Measurements from ENCODE around the gene SFRP5. TPM values are rescaled to one million over a fixed set of nuclear protein-coding genes. Genes with fewer than 3 reads are reported as not detected.

Gene SFRP5
- total RNA-seq, 1 donor from 2014 or later: not detected

- DNase-seq (ENCODE audit: extremely low spot score, unreplicated experiment): no peak
- Mint-ChIP-seq H3K9me3 (ENCODE audit: unreplicated experiment) (no peaks in the 10 kb centered on the region), H3K4me1 (ENCODE audit: unreplicated experiment) (peaks cover 29% of the 10 kb centered on the region), H3K36me3 (ENCODE audit: unreplicated experiment) (peaks cover 16% of the 10 kb centered on the region), H3K27me3 (ENCODE audit: unreplicated experiment) (no peaks in the 10 kb centered on the region), H3K4me3 (ENCODE audit: unreplicated experiment) (peak overlapping the region; percentile 96), H3K27ac (ENCODE audit: unreplicated experiment) (peak overlapping the region; percentile 97)
- no peak for TF ChIP-seq CTCF (IDR thresholded peaks at IDR 0.05)
These were observed 34.0 kb downstream of the SFRP5 start for GRCh38 chr10:97737770-97738265.

GRCh38 chr10:97736902-97737769, 34.7 kb downstream of the SFRP5 start, which contains the start of gene ZFYVE27:
ZFYVE27 (plus strand) TSS chr10:97737128; CDS start chr10:97738478, 1,350 bp downstream.
- H3K9me3 Mint-ChIP-seq (ENCODE audit: unreplicated experiment): no peaks in the 10 kb centered on the region
- H3K36me3 Mint-ChIP-seq (ENCODE audit: unreplicated experiment): peaks cover 16% of the 10 kb centered on the region
- no peaks in the 10 kb centered on the region for H3K27me3 Mint-ChIP-seq (ENCODE audit: unreplicated experiment)
- no peak for TF ChIP-seq CTCF (IDR thresholded peaks at IDR 0.05)
- peak; percentile 99 for DNase-seq (ENCODE audit: extremely low spot score, unreplicated experiment)
- H3K4me1 Mint-ChIP-seq (ENCODE audit: unreplicated experiment): peaks cover 29% of the 10 kb centered on the region
- H3K27ac Mint-ChIP-seq (ENCODE audit: unreplicated experiment): peak within 1 kb of the TSS; percentile 97
- peak within 1 kb of the TSS; percentile 96 for H3K4me3 Mint-ChIP-seq (ENCODE audit: unreplicated experiment)

GRCh38 chr10:97736403-97736901, 35.3 kb downstream of the SFRP5 start:
- Mint-ChIP-seq H3K4me3 (ENCODE audit: unreplicated experiment) (peak overlapping the region; percentile 96), H3K27ac (ENCODE audit: unreplicated experiment) (peak overlapping the region; percentile 97)
- no peak for DNase-seq (ENCODE audit: extremely low spot score, unreplicated experiment)

GRCh38 chr10:97734021-97734420, 37.8 kb downstream of the SFRP5 start:
- Mint-ChIP-seq H3K4me3 (ENCODE audit: unreplicated experiment) (no peak overlapping the region), H3K4me1 (ENCODE audit: unreplicated experiment) (peaks cover 22% of the 10 kb centered on the region), H3K27me3 (ENCODE audit: unreplicated experiment) (no peaks in the 10 kb centered on the region), H3K36me3 (ENCODE audit: unreplicated experiment) (peaks cover 2% of the 10 kb centered on the region), H3K27ac (ENCODE audit: unreplicated experiment) (no peak overlapping the region), H3K9me3 (ENCODE audit: unreplicated experiment) (no peaks in the 10 kb centered on the region)
- no peak for TF ChIP-seq CTCF (IDR thresholded peaks at IDR 0.05)
- no peak for DNase-seq (ENCODE audit: extremely low spot score, unreplicated experiment)

More at GRCh38 chr10:97736403-97736901, 35.3 kb downstream of the SFRP5 start:
- H3K9me3 Mint-ChIP-seq (ENCODE audit: unreplicated experiment): no peaks in the 10 kb centered on the region
- H3K36me3 Mint-ChIP-seq (ENCODE audit: unreplicated experiment): peaks cover 16% of the 10 kb centered on the region
- peaks cover 32% of the 10 kb centered on the region for H3K4me1 Mint-ChIP-seq (ENCODE audit: unreplicated experiment)
- H3K27me3 Mint-ChIP-seq (ENCODE audit: unreplicated experiment): no peaks in the 10 kb centered on the region
- no peak for TF ChIP-seq CTCF (IDR thresholded peaks at IDR 0.05)

- H3K27ac Mint-ChIP-seq (ENCODE audit: unreplicated experiment): no peak overlapping the region
These were observed 38.5 kb downstream of the SFRP5 start for GRCh38 chr10:97733256-97733655.

More at GRCh38 chr10:97733256-97733655, 38.5 kb downstream of the SFRP5 start:
- no peak for TF ChIP-seq CTCF (IDR thresholded peaks at IDR 0.05)
- H3K4me3 Mint-ChIP-seq (ENCODE audit: unreplicated experiment): no peak overlapping the region
- H3K4me1 Mint-ChIP-seq (ENCODE audit: unreplicated experiment): peaks cover 18% of the 10 kb centered on the region
- no peaks in the 10 kb centered on the region for H3K9me3 Mint-ChIP-seq (ENCODE audit: unreplicated experiment)
- H3K27me3 Mint-ChIP-seq (ENCODE audit: unreplicated experiment): no peaks in the 10 kb centered on the region
- H3K36me3 Mint-ChIP-seq (ENCODE audit: unreplicated experiment): peaks cover 2% of the 10 kb centered on the region
- DNase-seq (ENCODE audit: extremely low spot score, unreplicated experiment): no peak
